ENCODE results near the gene C2CD4D.
"Not testable (repeated sequence)": the region's sequence is repeated elsewhere in the genome, so short reads cannot be mapped to it uniquely, and the experiment has no call there.

C2CD4D gene

DNA sequence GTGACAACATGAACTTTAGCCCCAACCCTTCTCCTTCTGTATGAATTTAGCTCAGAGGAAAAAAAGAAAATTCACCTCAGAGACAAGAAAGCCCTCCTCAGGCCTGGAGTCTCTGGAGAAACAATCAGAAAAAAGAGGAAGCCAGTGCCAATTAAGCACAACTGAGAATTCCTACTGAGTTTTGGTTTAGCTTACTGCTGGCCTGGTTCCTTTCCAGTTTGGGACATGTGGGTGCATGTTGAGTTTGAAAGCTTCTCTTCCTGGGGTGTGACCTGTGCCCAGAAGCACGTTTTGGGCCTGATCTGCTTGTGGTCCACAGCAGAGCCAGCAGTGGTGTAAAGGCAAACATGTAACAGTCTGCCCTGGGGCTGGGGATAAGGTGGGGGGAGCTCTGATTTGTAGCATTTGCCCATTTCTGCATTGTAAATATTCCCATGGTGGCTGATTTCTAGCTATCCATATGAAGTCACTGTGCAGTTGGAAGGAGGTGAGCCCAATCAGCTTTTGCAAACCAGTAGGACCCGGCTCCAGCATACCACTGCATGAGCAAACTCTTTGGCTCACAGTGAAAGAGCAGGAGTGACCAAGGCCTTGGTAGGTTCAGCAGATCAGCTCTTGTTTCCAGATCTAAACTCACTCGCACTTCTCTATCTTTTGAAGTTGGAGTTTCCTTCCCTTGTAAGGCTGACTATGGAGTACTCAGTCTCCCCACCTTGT, 18.6 kb upstream of the C2CD4D start:
- no peak for DNase-seq

DNA sequence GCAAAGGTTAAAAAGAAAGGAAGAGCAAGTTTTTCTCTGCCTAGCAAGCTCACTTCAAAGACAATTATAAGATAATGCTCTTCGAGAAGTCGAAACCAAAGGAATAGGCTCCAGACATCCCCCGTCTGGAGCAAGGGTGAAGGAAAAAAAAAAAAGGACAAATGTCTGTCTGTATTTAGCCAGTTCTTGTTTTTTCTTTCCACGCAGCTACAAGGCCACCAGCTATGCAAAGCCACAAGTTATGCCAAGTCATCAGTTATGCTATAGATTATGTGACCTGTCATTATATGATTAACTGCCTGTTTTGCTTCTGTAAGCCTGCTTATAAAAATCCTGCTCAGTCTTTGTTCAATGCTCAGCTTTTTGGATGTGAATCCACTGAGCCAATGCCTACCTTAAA, 16.3 kb upstream of the C2CD4D start:
- DNase-seq = no peak

DNA sequence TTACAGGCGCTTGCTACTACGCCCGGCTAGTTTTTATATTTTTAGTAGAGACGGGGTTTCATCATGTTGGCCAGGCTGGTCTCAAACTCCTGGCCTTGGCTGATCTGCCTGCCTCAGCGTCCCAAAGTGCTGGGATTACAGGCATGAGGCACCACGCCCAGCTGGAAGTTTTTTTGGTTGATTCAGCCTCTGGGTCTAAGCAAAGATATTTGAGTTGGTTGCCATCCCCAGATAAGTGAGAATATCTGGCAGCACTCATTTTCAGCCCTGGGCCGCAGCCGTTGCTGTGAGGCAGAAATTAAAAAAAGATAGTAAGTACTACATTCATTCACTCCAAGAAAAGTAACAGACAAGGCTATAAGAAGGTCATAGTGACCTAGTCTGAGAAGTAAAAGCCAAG, 15.9 kb upstream of the C2CD4D start:
- DNase-seq = not testable (repeated sequence)

DNA sequence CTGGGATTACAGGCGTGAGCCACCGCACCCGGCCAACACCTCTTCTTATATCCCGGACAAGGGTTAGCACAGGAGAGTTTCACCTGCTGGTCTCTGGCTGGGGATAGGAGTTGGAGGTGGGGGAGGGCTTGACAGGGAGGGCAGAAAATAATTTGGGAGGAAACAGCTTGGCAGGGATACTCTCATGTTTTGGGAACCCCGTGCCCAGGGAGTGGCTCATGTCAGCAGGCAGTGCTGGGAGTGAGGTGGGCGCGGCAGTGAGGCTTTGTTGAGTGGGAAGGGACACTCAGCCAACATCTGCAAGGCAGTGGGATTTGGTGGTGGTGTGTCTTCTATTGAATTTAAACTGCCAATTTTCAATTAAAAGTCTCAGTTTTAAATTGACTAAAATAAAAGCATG, 15.0 kb upstream of the C2CD4D start:
- no peak for DNase-seq

DNA sequence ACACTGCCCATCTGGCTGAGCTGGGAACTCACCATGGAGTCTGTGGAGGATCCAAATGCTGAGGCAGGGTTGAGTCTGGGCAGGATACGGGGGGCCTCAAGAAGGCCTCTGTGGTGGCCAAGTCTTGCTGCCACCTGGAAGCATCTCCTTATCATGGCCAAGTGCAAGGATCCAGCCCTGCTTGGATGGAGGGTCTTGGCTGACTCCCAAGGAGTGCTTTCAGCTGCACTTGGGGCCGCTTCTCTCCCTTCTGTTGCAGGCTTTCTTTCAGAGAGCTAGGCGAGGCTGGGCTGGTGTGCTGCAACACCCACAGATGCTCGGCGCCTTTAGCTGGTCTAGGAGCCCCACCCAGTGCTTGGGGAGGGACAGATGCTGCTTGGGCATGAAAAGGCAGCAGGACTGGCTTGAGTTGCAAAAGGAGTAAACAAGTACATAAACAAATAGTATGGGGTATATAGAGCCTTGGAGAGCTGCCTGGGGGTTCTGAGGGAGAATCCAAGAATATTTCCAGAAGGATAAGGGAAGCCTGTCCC, 13.9 kb upstream of the C2CD4D start, which contains the start of gene THEM5:
Gene THEM5, minus strand, starts transcription at position 302 of the 533 bp plus-strand sequence. Its CDS starts 147 bp downstream, at position 155.
- DNase-seq = no peak

DNA sequence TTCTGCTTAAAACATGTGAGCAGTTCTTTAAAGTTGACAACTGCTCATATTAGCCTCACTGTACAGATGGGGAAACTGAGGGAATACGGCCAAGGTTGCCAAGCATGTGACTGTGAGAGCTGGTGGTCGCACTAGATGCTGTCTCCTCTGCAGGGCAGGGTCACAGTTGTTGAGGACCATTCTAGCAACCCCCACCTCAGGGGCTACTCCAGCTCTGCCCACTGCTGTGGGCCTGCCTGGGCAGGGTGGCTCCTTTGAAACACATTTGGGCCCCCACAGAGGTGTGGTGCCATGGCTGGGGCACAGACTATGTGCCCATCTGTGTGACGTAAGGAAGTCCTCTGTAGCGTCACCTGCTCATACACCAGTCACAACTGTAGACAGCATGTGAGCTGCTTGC, 13.1 kb upstream of the C2CD4D start:
- no peak for DNase-seq

DNA sequence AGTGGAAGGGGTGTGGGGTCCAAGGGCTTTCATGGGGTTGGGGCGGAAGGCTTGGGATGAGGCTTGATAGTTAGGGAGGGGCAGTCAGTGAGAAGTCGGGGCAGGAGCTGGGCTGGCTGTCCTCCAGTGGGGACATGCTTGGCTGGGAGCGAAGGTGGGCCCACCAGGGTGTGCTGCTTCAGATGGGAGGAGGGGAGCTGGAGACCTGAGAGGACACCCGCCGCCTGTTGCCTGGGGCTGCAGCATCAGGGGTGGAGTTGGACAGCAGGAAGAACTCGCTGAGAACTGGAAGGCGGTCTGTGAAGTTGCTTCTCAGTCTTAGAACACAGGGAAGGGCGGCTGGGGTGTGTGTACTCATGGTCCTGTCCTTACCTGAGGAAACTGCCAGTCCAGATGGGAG, 12.3 kb upstream of the C2CD4D start:
- DNase-seq = no peak

DNA sequence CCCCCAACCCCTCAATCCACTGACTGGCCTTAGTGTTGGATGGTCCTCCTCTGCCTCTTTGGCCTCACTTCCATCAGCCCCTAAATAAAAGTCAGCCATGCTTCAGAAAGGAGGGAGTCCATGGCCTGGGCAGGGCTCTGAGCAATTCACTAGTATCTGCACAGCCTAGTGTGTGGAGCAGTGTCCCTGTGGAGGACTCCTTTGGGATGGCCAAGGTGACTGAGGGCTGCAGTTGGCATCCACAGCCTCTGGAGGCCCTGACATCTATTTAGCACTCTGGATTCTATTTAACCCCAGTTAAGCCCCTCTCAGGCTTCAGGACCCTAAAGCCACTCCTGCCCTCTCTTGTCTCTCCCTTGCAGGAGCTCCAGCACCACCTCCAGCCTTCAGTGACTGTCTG, 10.3 kb upstream of the C2CD4D start:
- DNase-seq = no peak

DNA sequence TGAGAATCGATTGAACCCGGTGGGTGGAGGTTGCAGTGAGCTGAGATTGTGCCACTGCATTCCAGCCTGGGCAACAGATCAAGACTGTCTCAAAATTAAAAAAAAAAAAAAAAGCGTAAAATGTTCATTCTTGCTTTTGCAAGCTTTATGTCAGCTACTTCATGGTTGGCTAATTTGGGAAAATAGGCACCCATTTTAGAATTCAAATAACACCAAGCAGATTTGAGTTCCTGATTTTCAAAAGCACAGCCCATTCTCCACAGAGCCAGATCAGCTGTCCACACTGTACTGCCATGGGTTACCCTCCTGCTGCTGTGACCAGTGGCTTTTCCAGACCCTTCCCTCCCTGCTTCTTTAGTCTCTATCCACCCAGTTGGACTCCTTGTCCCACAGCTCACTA, 9.5 kb upstream of the C2CD4D start:
- DNase-seq = no peak

DNA sequence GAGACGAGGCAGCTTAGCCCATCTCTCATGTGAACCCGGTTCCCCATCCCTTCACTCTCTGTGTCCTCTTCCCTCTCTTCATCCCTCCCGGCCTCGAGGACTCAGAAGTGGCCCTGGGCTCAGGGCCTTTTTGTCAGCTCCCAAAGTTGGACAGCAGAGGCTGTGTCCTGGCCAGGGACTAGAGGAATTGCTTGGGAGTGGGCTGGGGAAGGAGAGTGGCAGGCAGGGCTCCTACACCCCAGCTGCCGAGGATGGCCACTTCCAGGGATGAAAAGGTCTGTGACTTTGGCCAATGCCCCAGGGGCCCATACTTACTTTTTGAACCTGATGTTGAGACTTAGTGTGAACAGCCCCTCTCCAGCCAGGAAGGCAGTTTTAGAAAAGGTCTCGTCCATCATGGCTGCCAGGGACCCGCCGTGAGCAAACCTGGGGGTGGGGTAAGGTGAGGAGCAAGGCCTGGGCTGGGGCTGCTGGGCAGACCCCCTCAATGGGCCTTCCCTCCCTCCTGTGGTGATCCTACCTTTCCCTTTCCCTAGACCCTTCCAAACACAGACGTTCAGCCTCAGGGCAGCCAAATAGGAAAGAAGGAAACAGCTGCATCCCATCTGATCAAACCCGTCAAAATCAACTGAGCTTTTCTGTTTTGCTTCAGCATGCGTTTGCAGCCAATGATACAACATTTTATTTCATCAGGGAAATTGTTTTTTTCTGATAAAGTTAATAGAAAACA, 8.4 kb upstream of the C2CD4D start:
- no peak for DNase-seq

DNA sequence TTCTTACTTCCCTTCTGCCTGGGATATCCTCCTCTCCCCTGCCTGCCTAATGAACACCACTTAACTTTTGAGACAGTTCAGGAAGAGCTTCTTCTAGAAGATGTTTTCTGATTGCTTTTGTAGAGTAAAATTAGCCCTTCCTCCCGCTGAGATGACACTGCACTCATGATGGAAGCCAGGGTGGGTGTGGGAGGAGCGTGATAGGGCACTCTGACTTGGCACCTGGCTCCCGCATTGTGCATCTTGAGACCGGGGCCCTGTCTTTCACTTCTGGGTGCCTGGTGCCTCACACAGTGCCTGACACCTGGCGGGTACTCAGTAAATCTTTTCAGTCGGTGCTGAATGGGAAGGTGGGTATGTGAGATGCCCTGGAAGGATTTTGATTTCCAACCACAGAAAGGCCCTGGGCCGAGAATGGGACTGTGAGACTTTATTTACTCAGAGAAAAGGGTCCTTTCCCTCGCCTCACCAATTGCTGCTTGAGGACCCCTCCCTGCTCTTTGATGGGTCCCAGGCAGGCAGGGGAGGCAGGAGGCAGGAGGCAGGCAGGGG, 7.1 kb upstream of the C2CD4D start:
- DNase-seq = no peak

DNA sequence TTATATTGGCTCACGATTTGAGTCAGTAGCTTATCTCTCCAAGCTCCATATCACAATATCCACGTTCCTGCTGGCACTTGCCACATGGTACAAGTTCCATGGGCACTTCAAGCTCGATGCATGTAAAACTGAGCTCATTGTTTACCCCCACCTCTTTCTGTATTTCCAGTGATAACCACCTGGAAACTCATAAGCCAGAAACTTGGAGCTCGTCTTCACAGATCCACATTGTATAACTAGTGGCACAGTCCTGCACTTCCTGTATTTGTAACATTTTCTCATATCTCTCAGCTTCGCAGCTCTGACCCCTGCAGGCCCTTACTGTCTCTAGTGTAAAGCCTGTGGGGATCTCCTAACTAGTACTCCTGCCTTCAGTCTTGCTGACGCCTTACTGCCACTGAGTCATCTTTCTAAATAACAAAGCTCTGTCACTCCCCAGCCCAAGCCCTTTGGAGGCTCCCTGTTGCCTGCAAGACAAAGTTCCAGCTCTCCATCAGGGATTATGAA, 6.5 kb upstream of the C2CD4D start:
- no peak for DNase-seq

DNA sequence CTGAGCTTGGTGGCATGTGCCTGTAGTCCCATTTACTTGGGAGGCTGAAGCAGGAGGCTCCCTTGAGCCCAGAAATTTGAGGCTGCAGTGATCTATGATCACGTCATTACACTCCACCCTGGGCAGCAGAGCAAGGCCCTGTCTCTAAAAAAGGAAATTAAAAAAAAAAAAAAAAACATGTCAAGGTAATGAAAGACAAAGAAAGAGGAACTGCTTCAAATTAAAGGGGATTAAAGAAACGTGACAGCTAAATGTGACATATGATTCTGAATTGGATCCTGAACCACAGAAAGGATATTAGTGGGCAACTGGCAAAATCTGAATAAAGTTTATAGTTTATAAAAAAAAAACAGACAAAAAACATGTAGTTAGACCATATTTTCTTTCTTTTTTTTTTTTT, 3.8 kb upstream of the C2CD4D start:
- DNase-seq = no peak

DNA sequence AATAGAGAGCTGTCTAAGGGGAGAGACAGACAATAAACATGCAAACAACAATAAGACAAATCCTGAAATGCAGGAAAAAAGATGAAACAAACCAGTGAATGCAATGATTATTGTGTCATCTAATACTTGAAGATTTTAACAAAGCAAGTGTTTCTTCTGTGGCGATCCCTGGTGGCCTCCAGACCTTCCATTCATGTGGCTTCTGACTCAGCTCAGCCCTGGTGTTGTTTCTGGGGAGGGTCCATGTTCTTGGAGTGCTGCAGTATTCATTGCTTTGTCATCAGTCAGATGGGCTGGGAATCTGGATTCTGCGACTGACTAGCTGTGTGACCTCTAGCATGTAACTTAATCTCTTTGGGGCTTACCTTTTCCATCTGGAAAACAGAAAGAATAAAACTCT, 1.5 kb upstream of the C2CD4D start:
- DNase-seq = no peak

DNA sequence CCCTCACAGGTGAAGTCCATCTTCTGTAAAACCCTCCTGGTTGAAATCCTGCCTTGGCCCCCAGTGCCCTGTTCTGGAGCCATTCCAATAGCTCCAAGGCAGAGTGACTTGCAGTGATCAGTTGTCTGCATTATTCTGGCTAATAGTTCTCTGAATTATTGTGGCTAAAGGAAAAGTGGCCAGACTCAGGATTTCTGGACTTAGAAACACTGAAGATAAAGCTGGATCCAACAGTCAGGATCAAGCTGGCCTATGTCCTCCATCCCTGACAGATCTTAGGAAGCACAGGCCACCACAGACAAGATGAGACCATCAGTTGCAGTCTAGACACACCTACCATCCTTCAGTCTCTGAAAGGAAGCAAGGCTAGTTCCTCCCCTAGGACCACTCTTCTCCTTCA, 801 bp upstream of the C2CD4D start:
- DNase-seq = no peak

DNA sequence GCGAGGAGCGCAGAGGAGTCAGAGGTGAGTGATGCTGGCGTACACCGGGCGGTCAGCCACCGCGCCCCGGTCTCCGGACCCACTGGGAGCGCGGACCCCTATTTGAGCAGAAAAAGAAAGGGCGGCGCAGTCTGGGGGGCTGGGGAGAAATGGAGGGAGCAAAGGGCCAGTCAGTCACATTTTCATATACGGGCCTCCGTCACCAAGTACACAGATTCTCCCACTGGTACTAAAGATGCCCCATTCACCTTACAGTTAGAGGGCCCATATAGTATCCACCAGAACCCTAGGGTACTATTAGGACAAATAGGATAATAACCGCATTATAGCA, 573 bp downstream of the C2CD4D start:
- DNase-seq = no peak

DNA sequence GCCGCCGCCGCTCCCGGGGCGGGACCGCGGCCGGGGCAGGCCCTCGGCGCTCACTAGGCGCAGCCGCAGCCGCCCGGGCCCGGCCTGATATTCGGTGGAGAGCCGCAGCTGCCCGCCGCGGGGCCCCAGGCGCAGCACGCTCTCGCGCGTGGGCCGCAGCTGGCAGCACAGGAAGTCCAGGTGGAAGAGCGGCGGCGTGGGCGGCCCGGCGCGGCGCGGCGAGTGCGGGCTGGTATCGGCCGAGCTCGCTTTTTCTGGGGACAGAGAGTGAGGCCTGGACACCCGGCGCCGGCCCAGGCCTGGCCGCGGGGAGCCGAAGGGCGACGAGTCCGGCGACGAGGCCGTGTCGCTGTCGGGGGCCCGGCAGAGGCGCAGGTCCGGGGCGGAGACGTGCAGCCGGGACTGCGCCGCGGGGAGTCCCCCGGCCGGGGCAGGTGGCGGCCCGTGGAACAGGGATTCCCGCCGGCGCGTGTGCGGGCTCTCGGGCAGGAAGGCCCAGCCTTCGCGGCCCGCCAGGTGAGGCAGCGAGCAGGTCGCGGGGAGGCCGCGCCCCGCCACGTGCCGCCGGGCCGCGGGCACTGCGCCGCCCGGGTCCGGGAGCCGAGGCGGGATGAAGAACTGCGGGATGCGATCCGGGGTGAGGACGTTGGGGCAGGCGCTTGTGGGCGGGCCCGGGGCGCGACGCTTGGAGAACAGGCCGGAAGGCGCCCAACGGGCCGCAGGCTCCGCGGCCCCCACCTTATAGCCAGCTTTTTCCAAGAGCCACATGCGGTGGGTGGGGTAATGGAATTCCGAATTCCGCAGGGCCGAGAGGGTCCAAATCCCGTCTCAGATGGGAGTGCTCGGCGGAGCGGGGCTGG, 1.2 kb downstream of the C2CD4D start:
- peak; percentile 41 for DNase-seq

DNA sequence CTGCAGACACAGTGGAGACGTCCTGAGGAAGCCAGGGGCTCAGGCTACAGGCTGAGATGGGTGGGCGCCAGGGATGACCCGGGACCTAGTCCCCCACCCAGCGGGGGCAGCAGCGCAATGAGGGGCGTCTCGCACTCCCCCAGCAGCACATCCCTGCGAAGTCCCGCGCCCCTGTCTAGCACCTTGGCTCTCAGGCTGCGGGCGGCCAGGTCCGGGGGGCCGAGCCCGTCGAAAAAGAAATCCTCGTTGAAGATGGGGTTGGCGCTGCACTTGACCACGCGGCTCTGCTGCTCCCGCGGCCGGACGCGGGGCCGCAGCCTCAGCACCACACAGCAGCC, 1.8 kb downstream of the C2CD4D start:
- no peak for DNase-seq

DNA sequence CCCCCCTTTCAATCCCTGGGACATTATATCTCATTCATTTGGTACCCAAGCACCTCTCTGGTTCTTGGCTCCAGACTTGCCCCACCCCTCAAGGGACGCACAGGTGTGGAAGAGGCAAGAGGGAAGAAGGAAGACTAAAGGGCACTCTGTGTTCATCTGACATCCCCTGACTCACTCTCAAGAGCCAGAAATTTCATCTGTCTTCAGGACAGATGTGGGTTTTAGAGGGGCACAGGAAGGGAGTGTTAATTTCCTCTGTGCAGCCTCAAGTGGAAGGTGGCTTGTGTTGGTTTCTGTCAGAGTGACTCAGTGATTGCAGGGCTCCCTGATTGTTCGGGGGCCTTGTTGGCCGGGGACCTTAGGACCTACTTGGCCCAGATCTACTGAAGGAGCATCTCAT, 2.4 kb downstream of the C2CD4D start:
- peak; percentile 42 for DNase-seq

DNA sequence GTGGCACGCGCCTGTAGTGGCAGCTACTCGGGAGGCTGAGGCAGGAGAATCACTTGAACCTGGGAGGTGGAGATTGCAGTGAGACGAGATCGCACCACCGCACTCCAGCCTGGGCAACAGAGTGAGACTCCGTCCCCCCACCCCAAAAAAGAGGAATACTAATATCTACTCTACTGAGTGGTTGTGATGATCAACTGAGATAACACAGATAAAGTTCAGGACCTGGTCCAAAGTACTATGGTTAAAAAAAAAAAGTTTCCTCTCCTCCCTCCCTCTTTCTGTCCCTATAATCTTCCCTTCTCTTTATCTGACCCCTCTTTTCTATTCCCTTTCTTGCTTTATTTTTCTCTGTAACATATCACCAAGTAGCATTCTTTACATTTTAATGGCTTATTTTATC, 4.0 kb downstream of the C2CD4D start:
- DNase-seq = no peak

DNA sequence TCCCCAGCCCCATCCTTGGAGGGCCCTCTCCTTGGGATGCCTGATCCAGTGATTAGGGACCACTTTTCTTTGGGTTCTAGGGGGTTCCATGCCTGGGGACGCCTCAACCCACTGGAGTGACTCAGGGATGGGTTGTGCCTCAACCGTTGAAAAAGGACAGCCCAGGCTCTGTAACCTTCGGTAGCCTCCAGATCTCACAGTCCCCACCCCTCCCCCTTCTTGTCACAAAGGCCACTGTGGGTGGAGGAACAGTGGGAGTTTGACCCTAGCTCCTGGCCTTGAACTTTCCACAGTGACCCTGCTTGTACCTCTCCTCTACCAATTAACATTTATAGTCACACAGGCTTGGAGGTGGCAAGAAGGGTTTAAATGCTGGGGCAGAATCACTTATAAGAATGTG, 5.4 kb downstream of the C2CD4D start:
- DNase-seq = no peak

DNA sequence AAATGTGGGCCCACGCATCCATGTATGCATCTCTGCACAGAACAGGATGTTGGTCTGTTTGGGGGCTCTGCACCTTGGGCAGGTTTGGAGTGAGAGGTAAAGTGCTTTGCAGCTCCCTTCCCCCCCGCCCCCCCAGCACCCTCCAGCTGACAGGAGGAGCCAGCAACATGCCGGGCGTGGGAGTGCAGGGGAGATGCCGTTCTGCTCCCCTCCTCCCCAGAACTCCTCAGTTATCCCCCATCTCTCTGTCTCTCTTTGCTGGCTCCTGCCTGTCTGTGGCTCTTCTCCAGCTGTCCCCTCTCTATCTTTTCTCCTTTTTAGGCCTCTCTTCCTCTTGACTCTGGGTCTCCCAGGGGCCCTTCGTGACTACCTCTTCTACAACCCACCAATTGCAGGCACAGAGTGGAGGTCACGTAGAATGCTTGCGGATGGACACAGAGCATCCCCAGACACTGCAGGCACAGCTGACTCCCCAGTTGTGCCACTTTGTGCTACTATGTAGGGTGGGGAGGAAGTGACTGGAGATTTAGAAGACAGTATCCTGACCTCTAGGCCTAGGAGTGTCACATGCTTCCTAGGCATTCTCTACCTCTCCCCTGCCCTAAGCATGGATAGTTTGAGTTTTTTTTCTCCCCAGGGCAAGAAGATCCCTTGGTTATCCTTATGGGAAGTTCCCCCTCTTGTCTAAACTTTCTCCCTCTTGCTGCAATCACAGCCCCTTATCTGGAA, 6.3 kb downstream of the C2CD4D start:
- no peak for DNase-seq

Measured in CD4-positive, alpha-beta T cell treated with Interleukin-21 for 1 hour (primary cell).